ENCODE measurements around the gene FXYD5.

FXYD5 gene

GRCh38 chr19:35216833-35217648 is 62.5 kb downstream of the FXYD5 start:
- Histone ChIP-seq H4K20me1 (ENCODE audit: insufficient read depth, low read length) (no peaks in the 10 kb centered on the region), H3K4me3 (ENCODE audit: low read depth, low read length, poor library complexity, severe bottlenecking) (no peak overlapping the region), H3K9me3 (ENCODE audit: low read length) (peaks cover 6% of the 10 kb centered on the region; the same call in 1 of the 2 replicates), H3K79me2 (ENCODE audit: insufficient read depth, low read length) (no peaks in the 10 kb centered on the region), H3K27ac (ENCODE audit: low read depth, low read length, poor library complexity, severe bottlenecking) (peak overlapping the region; percentile 99), H3K9me2 (ENCODE audit: low read depth, low read length) (no peaks in the 10 kb centered on the region), H3F3A (ENCODE audit: insufficient read depth, low read length) (no peaks in the 10 kb centered on the region), H3K36me3 (ENCODE audit: insufficient read depth, low read length) (no peaks in the 10 kb centered on the region; the same call in 1 of the 2 replicates), H3K27me3 (ENCODE audit: insufficient read depth, low read length) (no peaks in the 10 kb centered on the region), H3K4me2 (ENCODE audit: low read length) (no peak overlapping the region), H3K9ac (ENCODE audit: low read length) (no peak overlapping the region), H3K4me1 (ENCODE audit: insufficient read depth, low read length, severe bottlenecking) (peaks cover 51% of the 10 kb centered on the region), H2AFZ (ENCODE audit: low read length) (no peak overlapping the region)
- TF ChIP-seq CTCF (IDR thresholded peaks at IDR 0.05; ENCODE audit: low read length) (peak; percentile 65), EZH2 (IDR thresholded peaks at IDR 0.05; ENCODE audit: borderline replicate concordance, low read length) (no peak)

- no peaks in the 10 kb centered on the region for H3K27me3 ChIP-seq (ENCODE audit: insufficient read depth, low read length)
- H3K4me1 ChIP-seq (ENCODE audit: insufficient read depth, low read length, severe bottlenecking) = peaks cover 51% of the 10 kb centered on the region
- H3F3A ChIP-seq (ENCODE audit: insufficient read depth, low read length) = no peaks in the 10 kb centered on the region
- H3K9me3 ChIP-seq (ENCODE audit: low read length) = peaks cover 6% of the 10 kb centered on the region; the same call in 1 of the 2 replicates
- no peak overlapping the region for H3K4me2 ChIP-seq (ENCODE audit: low read length)
- no peaks in the 10 kb centered on the region for H3K9me2 ChIP-seq (ENCODE audit: low read depth, low read length)
- TF ChIP-seq CTCF (IDR thresholded peaks at IDR 0.05; ENCODE audit: low read length) (no peak), EZH2 (IDR thresholded peaks at IDR 0.05; ENCODE audit: borderline replicate concordance, low read length) (no peak)
- no peak overlapping the region for H3K27ac ChIP-seq (ENCODE audit: low read depth, low read length, poor library complexity, severe bottlenecking)
- H2AFZ ChIP-seq (ENCODE audit: low read length) = no peak overlapping the region
- H3K79me2 ChIP-seq (ENCODE audit: insufficient read depth, low read length) = no peaks in the 10 kb centered on the region
- H3K36me3 ChIP-seq (ENCODE audit: insufficient read depth, low read length) = no peaks in the 10 kb centered on the region; the same call in 1 of the 2 replicates
- H3K4me3 ChIP-seq (ENCODE audit: low read depth, low read length, poor library complexity, severe bottlenecking) = no peak overlapping the region
- no peak overlapping the region for H3K9ac ChIP-seq (ENCODE audit: low read length)
- no peaks in the 10 kb centered on the region for H4K20me1 ChIP-seq (ENCODE audit: insufficient read depth, low read length)
These were observed 63.1 kb downstream of the FXYD5 start for GRCh38 chr19:35217649-35217990.

- Histone ChIP-seq H3K27ac (ENCODE audit: low read depth, low read length, poor library complexity, severe bottlenecking) (no peak overlapping the region), H3K36me3 (ENCODE audit: insufficient read depth, low read length) (no peaks in the 10 kb centered on the region; the same call in 1 of the 2 replicates), H3K4me3 (ENCODE audit: low read depth, low read length, poor library complexity, severe bottlenecking) (no peak overlapping the region), H3F3A (ENCODE audit: insufficient read depth, low read length) (no peaks in the 10 kb centered on the region), H3K9me2 (ENCODE audit: low read depth, low read length) (no peaks in the 10 kb centered on the region), H3K4me2 (ENCODE audit: low read length) (no peak overlapping the region), H4K20me1 (ENCODE audit: insufficient read depth, low read length) (no peaks in the 10 kb centered on the region), H3K27me3 (ENCODE audit: insufficient read depth, low read length) (no peaks in the 10 kb centered on the region), H3K4me1 (ENCODE audit: insufficient read depth, low read length, severe bottlenecking) (peaks cover 40% of the 10 kb centered on the region), H3K9ac (ENCODE audit: low read length) (no peak overlapping the region), H2AFZ (ENCODE audit: low read length) (no peak overlapping the region), H3K9me3 (ENCODE audit: low read length) (peaks cover 6% of the 10 kb centered on the region; the same call in 1 of the 2 replicates), H3K79me2 (ENCODE audit: insufficient read depth, low read length) (no peaks in the 10 kb centered on the region)
- TF ChIP-seq CTCF (IDR thresholded peaks at IDR 0.05; ENCODE audit: low read length) (no peak), EZH2 (IDR thresholded peaks at IDR 0.05; ENCODE audit: borderline replicate concordance, low read length) (no peak)
These were observed 64.5 kb downstream of the FXYD5 start for GRCh38 chr19:35219008-35219407.

All from OCI-LY1 (cell line).